IMR-90 (cell line): ENCODE data around the gene ACTR5. TPM values are rescaled to one million over a fixed set of nuclear protein-coding genes. Genes with fewer than 3 reads are reported as not detected.

ENCODE experiments used
- ATAC-seq: fragments of 200-7000 bp; cut with Tn5 transposase; 2 replicates; pipeline ENCODE4 v1.9.1; 2020; ENCODE audit warnings: low read depth, mild to moderate bottlenecking, moderate library complexity
- BruUV-seq: library from RNA; stranded (reverse); fragments of 400-500 nt; replicated peaks from 2 replicates; lab custom pipeline; 2021; lab: Mats Ljungman, UMichigan
- CTCF ChIA-PET: fragments of 300-600 bp; formaldehyde crosslinking; extraction: SDS; loops from one replicate; lab custom pipeline; 2021; ENCODE audit warnings: antibody characterized with exemption; lab: Yijun Ruan, JAX
- POLR2A ChIA-PET: fragments of 300-600 bp; sonication (Branson Sonifier 250); formaldehyde crosslinking; loops from one replicate; lab custom pipeline; 2022; ENCODE audit warnings: antibody characterized with exemption; ENCODE audit not compliant: unreplicated experiment; lab: Charles Lee
- DNase-seq: peaks from one replicate; pipeline ENCODE4 v3.0.0; 2013
- H2AFZ ChIP-seq: replicated peaks from 2 replicates; pipeline ENCODE3; 2013; ENCODE audit warnings: low read length, mild to moderate bottlenecking; ENCODE audit not compliant: poor library complexity
- H2AK5ac ChIP-seq: 2 replicates; pipeline ENCODE4 v1.6.1; 2013; ENCODE audit warnings: low read depth, low read length, inconsistent platforms
- H2AK9ac ChIP-seq: replicated peaks from 2 replicates; pipeline ENCODE3; 2013; ENCODE audit warnings: mild to moderate bottlenecking, low read depth, low read length, moderate library complexity; ENCODE audit not compliant: poor library complexity
- H2BK120ac ChIP-seq: 2 replicates; pipeline ENCODE4 v1.6.1; 2013; ENCODE audit warnings: low read depth, low read length, inconsistent platforms
- H2BK15ac ChIP-seq: 3 replicates; pipeline ENCODE4 v1.6.1; 2013; ENCODE audit warnings: low read depth, low read length, inconsistent platforms
- H2BK20ac ChIP-seq: 2 replicates; pipeline ENCODE4 v1.6.1; 2013; ENCODE audit warnings: low read depth, mild to moderate bottlenecking, inconsistent platforms, low read length, moderate library complexity
- H2BK5ac ChIP-seq: 2 replicates; pipeline ENCODE4 v1.6.1; 2013; ENCODE audit warnings: mild to moderate bottlenecking, low read depth, low read length, inconsistent platforms; ENCODE audit not compliant: poor library complexity, severe bottlenecking
- H3K14ac ChIP-seq: replicated peaks from 2 replicates; pipeline ENCODE4 v1.6.1; 2013; ENCODE audit warnings: low read depth, low read length, inconsistent platforms
- H3K18ac ChIP-seq: 2 replicates; pipeline ENCODE4 v1.6.1; 2013; ENCODE audit warnings: low read depth, low read length, control low read depth
- H3K23ac ChIP-seq: 2 replicates; pipeline ENCODE4 v1.6.1; 2013; ENCODE audit warnings: low read depth, low read length, inconsistent platforms
- H3K27ac ChIP-seq: 2 replicates; pipeline ENCODE4 v1.5.1; 2013; ENCODE audit warnings: mild to moderate bottlenecking, control low read depth, low read length; ENCODE audit not compliant: insufficient read depth
- H3K27me3 ChIP-seq: 2 replicates; pipeline ENCODE4 v1.6.1; 2013; ENCODE audit warnings: low read length; ENCODE audit not compliant: control insufficient read depth, insufficient read depth
- H3K36me3 ChIP-seq: 2 replicates; pipeline ENCODE4 v1.6.1; 2013; ENCODE audit warnings: low read length, mixed read lengths; ENCODE audit not compliant: control insufficient read depth, insufficient read depth
- H3K4ac ChIP-seq: 2 replicates; pipeline ENCODE4 v1.6.1; 2013; ENCODE audit warnings: low read depth, low read length, inconsistent platforms
- H3K4me1 ChIP-seq: 2 replicates; pipeline ENCODE4 v1.6.1; 2013; ENCODE audit warnings: low read length, mixed read lengths; ENCODE audit not compliant: control insufficient read depth, insufficient read depth
- H3K4me2 ChIP-seq: 2 replicates; pipeline ENCODE4 v1.6.1; 2013; ENCODE audit warnings: low read depth, mild to moderate bottlenecking, control low read depth, low read length, moderate library complexity
- H3K4me3 ChIP-seq: 2 replicates; pipeline ENCODE4 v1.5.1; 2013; ENCODE audit warnings: low read depth, mild to moderate bottlenecking, control low read depth, low read length, moderate library complexity; ENCODE audit not compliant: insufficient read depth
- H3K56ac ChIP-seq: 2 replicates; pipeline ENCODE4 v1.6.1; 2013; ENCODE audit warnings: low read length, inconsistent platforms; ENCODE audit not compliant: insufficient read depth; ENCODE audit errors: extremely low read depth
- H3K79me1 ChIP-seq, 2 experiments: 2 replicates each; pipeline ENCODE4 v1.6.1; 2013; ENCODE audit warnings: low read length in 2 of 2, inconsistent platforms in 1 of 2, low read depth in 1 of 2
- H3K9ac ChIP-seq: 2 replicates; pipeline ENCODE4 v1.6.1; 2013; ENCODE audit warnings: low read depth, low read length, control low read depth
- H3K9me1 ChIP-seq: 2 replicates; pipeline ENCODE4 v1.6.1; 2013; ENCODE audit warnings: low read length, inconsistent platforms; ENCODE audit not compliant: insufficient read depth
- H3K9me3 ChIP-seq: 2 replicates; pipeline ENCODE4 v1.6.1; 2013; ENCODE audit warnings: low read length; ENCODE audit not compliant: control insufficient read depth, insufficient read depth
- H4K20me1 ChIP-seq: 2 replicates; pipeline ENCODE4 v1.6.1; 2013; ENCODE audit warnings: low read length, inconsistent platforms; ENCODE audit not compliant: insufficient read depth
- H4K5ac ChIP-seq: 2 replicates; pipeline ENCODE4 v1.6.1; 2013; ENCODE audit warnings: mild to moderate bottlenecking, low read depth, low read length, control low read depth
- H4K8ac ChIP-seq, 2 experiments: 2 replicates each; pipeline ENCODE4 v1.6.1; 2013; ENCODE audit warnings: low read depth in 2 of 2, low read length in 2 of 2, control low read depth in 1 of 2, inconsistent platforms in 1 of 2
- H4K91ac ChIP-seq: 2 replicates; pipeline ENCODE4 v1.6.1; 2013; ENCODE audit warnings: low read depth, low read length, inconsistent platforms; ENCODE audit not compliant: insufficient read depth
- CEBPB ChIP-seq: IDR thresholded peaks from 2 replicates; pipeline ENCODE4 v1.6.1; 2012; ENCODE audit warnings: low read depth, low read length, improper control_type of control experiment
- NFE2L2 ChIP-seq: fragments of 150-350 bp; IDR thresholded peaks from 2 replicates; pipeline ENCODE4 v1.6.1; 2016; ENCODE audit warnings: low read depth, mild to moderate bottlenecking, low read length
- RAD21 ChIP-seq: IDR thresholded peaks from 2 replicates; pipeline ENCODE4 v1.6.1; 2012; ENCODE audit warnings: low read length, improper control_type of control experiment
- RCOR1 ChIP-seq: IDR thresholded peaks from 2 replicates; pipeline ENCODE4 v1.6.1; 2012; ENCODE audit warnings: mild to moderate bottlenecking, low read length, improper control_type of control experiment; ENCODE audit not compliant: insufficient replicate concordance
- RFX5 ChIP-seq: IDR thresholded peaks from 2 replicates; pipeline ENCODE4 v1.8.0; 2012; ENCODE audit warnings: low read depth, mild to moderate bottlenecking, low read length, moderate library complexity
- WGBS, 2 experiments: methylation state at CpG; one replicate each; pipeline versions ENCODE4 v1.1.5 to v1.1.7; 2013; ENCODE audit warnings: missing lambda C conversion rate in 2 of 2; ENCODE audit not compliant: insufficient read length in 1 of 2; ENCODE audit errors: extremely low coverage in 2 of 2; 5-methylcytosine and 5-hydroxymethylcytosine counted together
- dilution Hi-C: fragments of 300-500 bp; cut with HindIII; formaldehyde crosslinking; loops from one replicate; pipeline ENCODE4 v1.14.3; 2018; ENCODE audit warnings: low sequenced_read_pairs; ENCODE audit not compliant: unreplicated experiment
- in situ Hi-C: fragments of 300-500 bp; cut with MboI; formaldehyde crosslinking; loops from 3 replicates; pipeline ENCODE4 v1.14.3; 2019; ENCODE audit warnings: low sequenced_read_pairs, inconsistent platforms, mixed read lengths
- intact Hi-C: fragments of 100-400 bp; cut with micrococcal nuclease; formaldehyde crosslinking; loops from 2 replicates; pipeline ENCODE4 v1.10.0; 2022
- polyA plus RNA-seq, 3 experiments: library from polyadenylated mRNA; depleted of rRNA; stranded (reverse); fragments of >200 nt; gene quantifications; 2 replicates each; pipeline ENCODE4 v1.2.3, GENCODE V29; 2012; ENCODE audit warnings: low replicate concordance in 1 of 3
- total RNA-seq: library from RNA; depleted of rRNA; stranded (reverse); fragments of >200 nt; gene quantifications from 2 replicates; pipeline ENCODE4 v1.2.3, GENCODE V29; 2012
- TF ChIP-seq, protein P1 (sequence below): conservative IDR thresholded peaks from 2 replicates; pipeline ENCODE4 v1.5.1; 2012; ENCODE audit warnings: mild to moderate bottlenecking, low read depth, low read length, improper control_type of control experiment

ACTR5 gene
- total and polyA plus RNA-seq, 2 of the 4 experiments (the other 2 are of a cell fraction): 5.9 to 6.6 TPM

DNA sequence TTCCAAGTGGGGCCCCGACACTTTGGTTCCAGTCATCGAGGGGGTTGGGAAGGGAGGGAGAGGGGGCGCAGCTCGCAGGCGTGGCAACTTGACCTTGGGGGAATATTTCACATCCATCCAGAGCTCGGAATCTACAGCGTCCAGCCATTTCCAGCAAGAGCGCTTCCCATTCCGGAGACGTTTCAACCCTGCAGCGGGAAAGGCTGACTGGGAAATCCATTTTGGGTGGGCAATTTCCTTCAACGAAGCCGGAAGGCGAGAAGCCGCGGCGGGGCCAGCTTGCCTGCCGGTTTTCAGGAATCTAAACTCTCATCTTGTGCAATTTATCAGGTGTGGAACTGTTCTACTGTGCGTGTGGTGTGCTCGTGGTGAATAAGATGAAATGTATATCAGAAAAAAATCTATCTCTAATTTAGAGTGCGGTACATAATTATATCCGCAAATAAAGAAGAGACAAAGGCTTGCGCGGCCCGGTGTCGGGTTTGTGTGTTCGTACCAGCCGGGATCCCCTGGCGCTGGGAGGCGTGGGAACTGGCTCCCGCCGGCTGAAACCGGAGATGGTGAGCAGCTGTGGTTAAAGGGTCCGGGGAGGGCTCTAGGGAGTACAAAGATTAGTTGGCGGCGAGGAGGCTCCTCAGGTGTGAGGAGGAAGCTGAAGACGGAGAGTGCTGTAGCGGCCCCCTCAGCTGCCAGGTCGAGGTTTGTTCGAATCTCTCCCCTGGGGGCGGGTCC lies 19.2 kb upstream of the ACTR5 start:
- no peak overlapping the region for H3K18ac ChIP-seq
- H2BK20ac ChIP-seq: no peak overlapping the region
- no peak overlapping the region for H2BK15ac ChIP-seq
- no TSS peak for BruUV-seq
- no peak overlapping the region for H2BK120ac ChIP-seq
- TF ChIP-seq CEBPB (no peak), RAD21 (no peak), NFE2L2 (no peak), RFX5 (no peak), RCOR1 (no peak)
- TF ChIP-seq, protein P1, sequence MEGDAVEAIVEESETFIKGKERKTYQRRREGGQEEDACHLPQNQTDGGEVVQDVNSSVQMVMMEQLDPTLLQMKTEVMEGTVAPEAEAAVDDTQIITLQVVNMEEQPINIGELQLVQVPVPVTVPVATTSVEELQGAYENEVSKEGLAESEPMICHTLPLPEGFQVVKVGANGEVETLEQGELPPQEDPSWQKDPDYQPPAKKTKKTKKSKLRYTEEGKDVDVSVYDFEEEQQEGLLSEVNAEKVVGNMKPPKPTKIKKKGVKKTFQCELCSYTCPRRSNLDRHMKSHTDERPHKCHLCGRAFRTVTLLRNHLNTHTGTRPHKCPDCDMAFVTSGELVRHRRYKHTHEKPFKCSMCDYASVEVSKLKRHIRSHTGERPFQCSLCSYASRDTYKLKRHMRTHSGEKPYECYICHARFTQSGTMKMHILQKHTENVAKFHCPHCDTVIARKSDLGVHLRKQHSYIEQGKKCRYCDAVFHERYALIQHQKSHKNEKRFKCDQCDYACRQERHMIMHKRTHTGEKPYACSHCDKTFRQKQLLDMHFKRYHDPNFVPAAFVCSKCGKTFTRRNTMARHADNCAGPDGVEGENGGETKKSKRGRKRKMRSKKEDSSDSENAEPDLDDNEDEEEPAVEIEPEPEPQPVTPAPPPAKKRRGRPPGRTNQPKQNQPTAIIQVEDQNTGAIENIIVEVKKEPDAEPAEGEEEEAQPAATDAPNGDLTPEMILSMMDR: no peak
- POLR2A ChIA-PET: no interaction called here
- no peaks in the 10 kb centered on the region for H3K79me1 ChIP-seq
- dilution Hi-C loops (no loop called here), in situ Hi-C loops (loop anchor here (25.0 kb wide), 2 partner anchors 108 to 267 kb away; partner anchors contain the start of gene RALGAPB), intact Hi-C loops (no loop called here)
- no peak overlapping the region for H2AK9ac ChIP-seq
- H3K14ac ChIP-seq: no peak overlapping the region
- no peaks in the 10 kb centered on the region; the same call in 1 of the 2 replicates for H3K9me1 ChIP-seq
- DNase-seq (no peak), ATAC-seq (no peak)
- no peak overlapping the region for H2AK5ac ChIP-seq
- H3K4me1 ChIP-seq: no peaks in the 10 kb centered on the region; the same call in 1 of the 2 replicates
- no peak overlapping the region for H3K27ac ChIP-seq
- no peak overlapping the region for H2AFZ ChIP-seq
- peaks cover 12% of the 10 kb centered on the region for H4K20me1 ChIP-seq
- H4K8ac ChIP-seq: no peak overlapping the region
- H4K5ac ChIP-seq: no peak overlapping the region
- H3K4me2 ChIP-seq: no peak overlapping the region
- H3K36me3 ChIP-seq: no peaks in the 10 kb centered on the region
- H3K27me3 ChIP-seq: peaks cover 86% of the 10 kb centered on the region
- H3K9me3 ChIP-seq: peaks cover 10% of the 10 kb centered on the region; the same call in 1 of the 2 replicates
- H3K9ac ChIP-seq: no peak overlapping the region
- H3K56ac ChIP-seq: no peak overlapping the region
- 3% methylated on average over 12 of the region's 41 CpGs; no CpG with 5 or more reads in 1 of the 2 experiments for WGBS, 2 experiments
- H3K23ac ChIP-seq: no peak overlapping the region
- H3K4me3 ChIP-seq: no peak overlapping the region
- H4K91ac ChIP-seq: no peak overlapping the region
- H3K4ac ChIP-seq: no peak overlapping the region
- CTCF ChIA-PET: interaction anchor here (0.6 kb wide), 1 partner anchor 10 kb away, joined by 5 read pairs; no protein-coding TSS in a partner anchor
- no peak overlapping the region for H2BK5ac ChIP-seq
